ENCODE data around the gene ADARB1.
"Not testable (repeated sequence)": the region's sequence is repeated elsewhere in the genome, so short reads cannot be mapped to it uniquely, and the experiment has no call there.

The ADARB1 gene

GRCh38 chr21:45132841-45133573, 58.6 kb downstream of the ADARB1 start:
- POLR2A ChIA-PET = no interaction called here
- DNase-seq (ENCODE audit: low read depth, low spot score) = no peak
- CTCF ChIA-PET = interaction anchor here (0.7 to 10.0 kb wide), 7 partner anchors 6 to 188 kb away, joined by 3 to 270 read pairs (median 3); partner anchors contain the start of gene SLX9
- TF ChIP-seq, protein P1, sequence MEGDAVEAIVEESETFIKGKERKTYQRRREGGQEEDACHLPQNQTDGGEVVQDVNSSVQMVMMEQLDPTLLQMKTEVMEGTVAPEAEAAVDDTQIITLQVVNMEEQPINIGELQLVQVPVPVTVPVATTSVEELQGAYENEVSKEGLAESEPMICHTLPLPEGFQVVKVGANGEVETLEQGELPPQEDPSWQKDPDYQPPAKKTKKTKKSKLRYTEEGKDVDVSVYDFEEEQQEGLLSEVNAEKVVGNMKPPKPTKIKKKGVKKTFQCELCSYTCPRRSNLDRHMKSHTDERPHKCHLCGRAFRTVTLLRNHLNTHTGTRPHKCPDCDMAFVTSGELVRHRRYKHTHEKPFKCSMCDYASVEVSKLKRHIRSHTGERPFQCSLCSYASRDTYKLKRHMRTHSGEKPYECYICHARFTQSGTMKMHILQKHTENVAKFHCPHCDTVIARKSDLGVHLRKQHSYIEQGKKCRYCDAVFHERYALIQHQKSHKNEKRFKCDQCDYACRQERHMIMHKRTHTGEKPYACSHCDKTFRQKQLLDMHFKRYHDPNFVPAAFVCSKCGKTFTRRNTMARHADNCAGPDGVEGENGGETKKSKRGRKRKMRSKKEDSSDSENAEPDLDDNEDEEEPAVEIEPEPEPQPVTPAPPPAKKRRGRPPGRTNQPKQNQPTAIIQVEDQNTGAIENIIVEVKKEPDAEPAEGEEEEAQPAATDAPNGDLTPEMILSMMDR (IDR thresholded peaks at IDR 0.05; ENCODE audit: insufficient read depth, low read length, missing control alignments) = no peak
- no peak overlapping the region for H3K4me3 ChIP-seq (ENCODE audit: low read depth, low read length)

DNA sequence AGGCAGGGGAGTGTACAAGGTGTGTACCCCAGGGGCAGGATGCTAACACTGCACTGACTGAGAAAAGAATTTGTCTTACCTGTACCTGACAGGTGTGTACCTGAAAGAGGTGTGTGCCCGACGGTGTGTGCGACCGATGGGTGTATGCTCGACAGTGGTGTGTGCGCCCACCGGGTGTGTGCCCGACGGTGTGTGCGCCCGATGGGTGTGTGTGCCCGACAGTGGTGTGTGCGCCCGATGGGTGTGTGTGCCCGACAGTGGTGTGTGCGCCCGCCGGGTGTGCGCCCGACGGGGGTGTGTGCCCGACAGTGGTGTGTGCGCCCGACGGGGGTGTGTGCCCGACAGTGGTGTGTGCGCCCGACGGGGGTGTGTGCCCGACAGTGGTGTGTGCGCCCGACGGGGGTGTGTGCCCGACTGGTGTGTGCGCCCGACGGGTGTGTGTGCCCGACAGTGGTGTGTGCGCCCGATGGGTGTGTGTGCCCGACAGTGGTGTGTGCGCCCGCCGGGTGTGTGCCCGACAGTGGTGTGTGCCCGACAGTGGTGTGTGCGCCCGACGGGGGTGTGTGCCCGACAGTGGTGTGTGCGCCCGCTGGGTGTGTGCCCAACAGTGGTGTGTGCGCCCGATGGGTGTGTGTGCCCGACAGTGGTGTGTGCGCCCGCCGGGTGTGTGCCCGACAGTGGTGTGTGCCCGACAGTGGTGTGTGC, 59.3 kb downstream of the ADARB1 start:
- CTCF ChIA-PET = interaction anchor here (0.8 to 10.0 kb wide), 3 partner anchors 14 to 189 kb away, joined by 3 to 270 read pairs (median 7); partner anchors contain the start of gene SLX9
- H3K4me3 ChIP-seq (ENCODE audit: low read depth, low read length); DNase-seq (ENCODE audit: low read depth, low spot score); POLR2A ChIA-PET: not testable (repeated sequence)

DNA sequence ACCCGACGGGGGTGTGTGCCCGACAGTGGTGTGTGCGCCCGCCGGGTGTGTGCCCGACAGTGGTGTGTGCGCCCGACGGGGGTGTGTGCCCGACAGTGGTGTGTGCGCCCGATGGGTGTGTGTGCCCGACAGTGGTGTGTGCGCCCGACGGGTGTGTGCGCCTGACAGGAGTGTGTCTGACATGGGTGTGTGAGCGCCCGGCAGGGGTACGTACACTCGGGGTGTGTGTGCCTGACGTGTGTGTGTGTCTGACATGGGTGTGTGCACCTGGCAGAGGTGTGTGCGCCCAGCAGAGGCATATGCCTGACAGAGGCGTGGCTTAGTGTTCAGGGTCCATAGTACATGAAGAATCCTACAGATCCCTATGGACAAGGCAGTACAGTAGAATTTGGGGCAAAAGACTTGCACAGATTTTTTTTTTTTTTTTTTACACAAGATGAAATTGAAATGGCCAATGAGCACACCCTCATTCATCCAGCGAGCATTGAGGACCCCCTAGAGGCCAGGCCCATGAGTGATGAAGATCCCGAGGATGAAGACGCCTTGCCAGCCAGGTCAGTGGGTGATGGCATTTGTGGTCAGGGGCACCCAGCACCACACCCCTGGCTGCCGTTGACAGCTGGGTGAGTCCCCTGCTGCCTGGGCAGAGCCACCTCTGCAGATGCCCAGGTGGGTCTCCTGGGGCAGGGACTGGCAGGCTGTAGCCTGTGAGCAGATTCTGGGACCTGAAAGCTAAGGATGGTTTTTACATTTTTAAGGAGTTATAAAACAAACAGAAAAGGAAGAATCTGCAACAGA, 60.1 kb downstream of the ADARB1 start:
- no peak overlapping the region for H3K4me3 ChIP-seq (ENCODE audit: low read depth, low read length)
- ChIA-PET POLR2A (interaction anchor here (0.5 kb wide), 1 partner anchor 153 kb away, joined by 3 read pairs; the partner anchor contains the start of gene POFUT2), CTCF (interaction anchor here (4.2 to 9.1 kb wide), 2 partner anchors 180 to 195 kb away, joined by 26 to 601 read pairs; partner anchors contain the start of gene SLX9)
- DNase-seq (ENCODE audit: low read depth, low spot score) = no peak
- TF ChIP-seq, protein P1 (IDR thresholded peaks at IDR 0.05; ENCODE audit: insufficient read depth, low read length, missing control alignments) = no peak

DNA sequence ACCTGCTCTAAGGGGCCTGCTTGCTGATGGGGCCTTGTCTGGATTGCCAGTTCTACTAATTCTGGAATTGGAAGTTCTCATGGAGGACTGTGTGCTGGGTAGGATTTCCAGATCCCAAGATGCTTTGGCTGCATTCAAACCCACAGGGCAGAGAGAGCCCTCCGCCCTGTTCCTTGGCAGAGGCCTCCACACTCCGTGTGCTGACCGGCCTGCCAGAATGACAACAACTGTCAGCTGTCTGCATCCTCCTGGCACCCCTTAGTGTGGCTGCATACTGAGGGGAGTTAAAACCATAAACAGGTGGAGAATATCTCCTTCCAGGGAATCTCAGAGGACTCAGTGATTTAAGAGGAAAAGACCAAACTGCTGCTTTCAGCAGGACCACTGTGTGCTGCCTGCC, 60.7 kb downstream of the ADARB1 start:
- TF ChIP-seq, protein P1 (IDR thresholded peaks at IDR 0.05; ENCODE audit: insufficient read depth, low read length, missing control alignments) = no peak
- no peak overlapping the region for H3K4me3 ChIP-seq (ENCODE audit: low read depth, low read length)
- DNase-seq (ENCODE audit: low read depth, low spot score) = no peak
- POLR2A ChIA-PET = interaction anchor here (0.5 kb wide), 1 partner anchor 153 kb away, joined by 3 read pairs; the partner anchor contains the start of gene POFUT2
- CTCF ChIA-PET = interaction anchor here (4.2 to 9.1 kb wide), 4 partner anchors 7 to 196 kb away, joined by 26 to 601 read pairs (median 120); partner anchors contain the start of gene SLX9

DNA sequence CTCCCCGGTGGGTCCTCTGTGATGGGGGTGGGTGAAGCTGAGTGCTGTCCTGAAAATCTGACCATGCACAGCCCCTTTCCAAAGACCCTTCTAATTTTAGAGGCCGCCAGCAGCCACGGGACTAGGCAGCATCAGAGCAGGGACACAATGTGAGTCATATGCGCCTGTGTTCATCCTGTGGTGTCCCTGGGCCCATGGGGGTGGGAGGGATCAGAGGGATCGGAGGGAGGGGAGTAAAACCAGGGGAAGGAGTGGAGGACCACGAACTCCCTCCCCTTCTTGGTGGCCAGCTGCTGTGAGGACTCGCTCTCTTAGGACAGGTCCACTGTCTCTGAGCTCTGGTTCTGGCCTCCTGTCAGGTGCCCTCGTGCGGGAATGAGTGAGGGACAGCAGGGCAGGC, 61.5 kb downstream of the ADARB1 start:
- no peak for DNase-seq (ENCODE audit: low read depth, low spot score)
- no peak overlapping the region for H3K4me3 ChIP-seq (ENCODE audit: low read depth, low read length)
- CTCF ChIA-PET = interaction anchor here (1.1 to 9.1 kb wide), 20 partner anchors 7 to 307 kb away, joined by 3 to 601 read pairs (median 30); partner anchors contain the start of genes POFUT2, PTTG1IP and SLX9
- TF ChIP-seq, protein P1 (IDR thresholded peaks at IDR 0.05; ENCODE audit: insufficient read depth, low read length, missing control alignments) = no peak
- POLR2A ChIA-PET = no interaction called here

DNA sequence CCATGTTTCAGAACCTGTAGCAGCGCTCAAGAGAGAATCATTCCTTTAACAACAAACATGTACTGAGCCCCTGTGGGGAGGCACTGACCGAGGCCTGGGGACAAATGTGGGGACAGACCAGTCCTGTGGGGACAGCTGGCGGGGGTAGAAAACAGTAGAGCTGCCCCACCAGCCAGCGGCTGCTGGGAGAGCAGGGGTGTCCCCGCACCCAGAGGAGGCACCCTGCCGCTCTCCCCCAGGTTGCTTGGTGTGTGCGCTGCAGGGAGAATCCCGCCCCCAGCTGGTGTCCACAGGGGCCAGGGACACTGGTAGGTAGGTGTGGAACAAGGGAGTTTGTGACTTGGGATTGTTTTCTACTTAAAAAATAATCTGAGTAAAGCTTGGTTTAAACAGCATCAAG, 62.1 kb downstream of the ADARB1 start:
- no peak for DNase-seq (ENCODE audit: low read depth, low spot score)
- TF ChIP-seq, protein P1 (IDR thresholded peaks at IDR 0.05; ENCODE audit: insufficient read depth, low read length, missing control alignments) = no peak
- POLR2A ChIA-PET = interaction anchor here (0.7 kb wide), 1 partner anchor 166 kb away, joined by 3 read pairs; no protein-coding TSS in a partner anchor
- CTCF ChIA-PET = interaction anchor here (0.7 to 9.1 kb wide), 54 partner anchors 8 to 691 kb away, joined by 3 to 601 read pairs (median 6); partner anchors contain the start of genes POFUT2, PTTG1IP, SLC19A1 and SLX9
- no peak overlapping the region for H3K4me3 ChIP-seq (ENCODE audit: low read depth, low read length)
